ENCODE measurements around the gene RIC8B. TPM values are rescaled to one million over a fixed set of nuclear protein-coding genes. Genes with fewer than 3 reads are reported as not detected.

RIC8B gene
- total and polyA plus RNA-seq, 2 of the 8 experiments (the other 6 are each of a cell fraction or from before 2014, with no cell fraction given), result 8.2 to 25.3 TPM

DNA sequence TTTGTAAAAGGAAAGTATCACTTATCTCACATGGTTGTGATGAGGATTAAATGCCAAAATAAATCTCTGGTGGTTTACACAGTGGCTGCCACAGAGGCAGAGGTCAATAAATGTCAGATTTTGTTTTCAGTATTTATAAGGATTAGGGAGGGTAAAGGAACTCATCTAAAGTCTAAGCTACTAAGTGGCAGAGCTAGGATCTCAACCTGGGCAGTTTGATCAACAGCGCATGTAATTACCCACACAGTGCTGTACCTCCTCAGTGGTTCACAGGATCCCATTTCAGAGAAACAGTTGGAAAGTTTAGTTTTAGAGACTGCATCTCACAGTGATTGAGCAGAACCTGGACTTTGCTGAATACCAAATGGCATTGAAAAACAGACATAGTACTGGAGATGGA, 44.9 kb upstream of the RIC8B start:
- FAIRE-seq, result no peak
- Histone ChIP-seq H3K14ac (ENCODE audit: insufficient read length) (no peak overlapping the region), H3K56ac (replicated peaks; ENCODE audit: insufficient read length, low read depth, low read length) (no peak overlapping the region), H3K23ac (ENCODE audit: insufficient read length) (no peak overlapping the region), H3K4me1 (replicated peaks in 1 of 4; ENCODE audit: control insufficient read depth in 3 of 4, insufficient read depth in 4 of 4, low read length in 3 of 4) (no peaks in the 10 kb centered on the region), H2BK20ac (ENCODE audit: low read length) (no peak overlapping the region), H3K79me1 (ENCODE audit: low read depth, low read length) (no peaks in the 10 kb centered on the region), H3K4me3 (ENCODE audit: extremely low read depth in 1 of 4, insufficient read depth in 2 of 4, low read depth in 3 of 4, low read length in 4 of 4) (no peak overlapping the region), H2AFZ (ENCODE audit: low read length) (no peak overlapping the region), H2BK120ac (replicated peaks; ENCODE audit: low read depth, low read length) (no peak overlapping the region), H3K4me2 (ENCODE audit: insufficient read depth in 1 of 2, low read depth in 2 of 2, low read length in 2 of 2) (no peak overlapping the region), H2BK15ac (ENCODE audit: low read length) (no peak overlapping the region), H3K18ac (ENCODE audit: extremely low read depth, low read length) (no peak overlapping the region), H4K8ac (ENCODE audit: extremely low read depth, insufficient read depth, low read length) (no peak overlapping the region), H3K4ac (replicated peaks; ENCODE audit: insufficient read length, low read depth, low read length) (no peak overlapping the region), H2BK12ac (ENCODE audit: low read depth, low read length) (no peak overlapping the region), H4K5ac (ENCODE audit: insufficient read length, low read depth, low read length) (no peak overlapping the region), H3K23me2 (ENCODE audit: low read depth, low read length) (no peaks in the 10 kb centered on the region), H3K79me2 (ENCODE audit: control insufficient read depth in 1 of 2, insufficient read depth in 2 of 2, low read length in 2 of 2) (no peaks in the 10 kb centered on the region), H4K91ac (replicated peaks; ENCODE audit: insufficient read length, low read length) (no peak overlapping the region), H2AK5ac (ENCODE audit: low read depth, low read length) (no peak overlapping the region), H3K9me3 (ENCODE audit: insufficient read depth in 2 of 2, low read depth in 1 of 2, low read length in 1 of 2) (no peaks in the 10 kb centered on the region), H3K27me3 (replicated peaks in 1 of 4; ENCODE audit: control insufficient read depth in 3 of 4, extremely low read depth in 1 of 4, insufficient read depth in 3 of 4, low read length in 3 of 4) (no peaks in the 10 kb centered on the region), H3K36me3 (ENCODE audit: control insufficient read depth in 2 of 4, insufficient read depth in 4 of 4, low read length in 3 of 4) (no peaks in the 10 kb centered on the region), H2BK5ac (ENCODE audit: low read depth, low read length) (no peak overlapping the region), H4K20me1 (replicated peaks in 1 of 2; ENCODE audit: control insufficient read depth in 1 of 2, insufficient read depth in 2 of 2, low read length in 2 of 2) (no peaks in the 10 kb centered on the region), H3K9ac (replicated peaks in 1 of 4; ENCODE audit: extremely low read depth in 1 of 4, low read depth in 3 of 4, low read length in 3 of 4) (no peak overlapping the region), H3K27ac (ENCODE audit: low read depth, low read length) (no peak overlapping the region)
- POLR2A ChIA-PET (ENCODE audit: partially characterized antibody), result no interaction called here
- DNase-seq (ENCODE audit: low read depth in 1 of 2, low spot score in 2 of 2), result no peak
- CTCF ChIA-PET (ENCODE audit: partially characterized antibody), result interaction anchor here (0.9 to 2.1 kb wide), 9 partner anchors 8 to 248 kb away, joined by 3 to 11 read pairs (median 3); no protein-coding TSS in a partner anchor
- TF ChIP-seq SP1 (IDR thresholded peaks at IDR 0.05; ENCODE audit: low read depth, low read length), result no peak
- TF ChIP-seq EZH2 (IDR thresholded peaks at IDR 0.05; ENCODE audit: low read depth, low read length, severe bottlenecking), result no peak
- TF ChIP-seq SUZ12 (IDR thresholded peaks at IDR 0.05; ENCODE audit: low read length), result no peak
- no peak for TF ChIP-seq JUN (IDR thresholded peaks at IDR 0.05; ENCODE audit: low read depth, low read length)
- TF ChIP-seq, protein P1, sequence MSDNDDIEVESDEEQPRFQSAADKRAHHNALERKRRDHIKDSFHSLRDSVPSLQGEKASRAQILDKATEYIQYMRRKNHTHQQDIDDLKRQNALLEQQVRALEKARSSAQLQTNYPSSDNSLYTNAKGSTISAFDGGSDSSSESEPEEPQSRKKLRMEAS (IDR thresholded peaks at IDR 0.05), result no peak
- TF ChIP-seq JUND (IDR thresholded peaks at IDR 0.05; ENCODE audit: low read length), result no peak
- TF ChIP-seq KDM1A (IDR thresholded peaks at IDR 0.05; ENCODE audit: borderline replicate concordance, low read length), result no peak
- TF ChIP-seq, protein P2, sequence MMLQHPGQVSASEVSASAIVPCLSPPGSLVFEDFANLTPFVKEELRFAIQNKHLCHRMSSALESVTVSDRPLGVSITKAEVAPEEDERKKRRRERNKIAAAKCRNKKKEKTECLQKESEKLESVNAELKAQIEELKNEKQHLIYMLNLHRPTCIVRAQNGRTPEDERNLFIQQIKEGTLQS (IDR thresholded peaks at IDR 0.05; ENCODE audit: insufficient read depth, low read depth, low read length), result no peak
- 83% methylated on average over 1 of the region's 1 CpG; no CpG with 5 or more reads in 1 of the 2 experiments for WGBS, 2 experiments (ENCODE audit: extremely low coverage in 1 of 2, insufficient coverage in 1 of 2, insufficient read length in 1 of 2, insufficient replicate concordance in 2 of 2, low coverage in 1 of 2, low lambda C conversion rate in 2 of 2, missing lambda C conversion rate in 1 of 2)
